Hepatocyte (in vitro differentiated cells): Measurements from ENCODE around the gene PDGFA.

ENCODE experiments used
- CTCF ChIP-seq: fragments of 200-600 bp; sonication (generic); IDR thresholded peaks from 2 replicates; pipeline ENCODE4 v1.5.1; 2016; ENCODE audit warnings: antibody characterized with exemption, mild to moderate bottlenecking; ENCODE audit not compliant: poor library complexity
- EZH2 ChIP-seq: fragments of 200-600 bp; sonication (generic); IDR thresholded peaks from 2 replicates; pipeline ENCODE4 v1.6.1; 2016; ENCODE audit warnings: antibody characterized with exemption, mild to moderate bottlenecking, borderline replicate concordance

- no peak for TF ChIP-seq EZH2
- TF ChIP-seq CTCF, result no peak
These were observed 17.4 kb downstream of the PDGFA start for GRCh38 chr7:502296-502695.
